ENCODE results near the gene SMAP2. TPM values are rescaled to one million over a fixed set of nuclear protein-coding genes. Genes with fewer than 3 reads are reported as not detected.
A peak's percentile ranks its signal among the peaks of the same experiment; 100 is the strongest.

Gene SMAP2
- total and polyA plus RNA-seq, 10 of the 15 experiments (the other 5 are each of a cell fraction or from before 2014, with no cell fraction given), result 33.4 to 177 (median 105) TPM

GRCh38 chr1:40344597-40344996 is 28.9 kb upstream of the SMAP2 start:
- Histone ChIP-seq H3K4me3 (no peak overlapping the region), H3K79me2 (ENCODE audit: control insufficient read depth, insufficient read depth, low read length) (no peaks in the 10 kb centered on the region), H3K4me2 (ENCODE audit: control insufficient read depth, insufficient read depth) (peak overlapping the region; percentile 56), H3K27me3 (replicated peaks in 1 of 2; ENCODE audit: control insufficient read depth in 2 of 2, insufficient read depth in 2 of 2, low read length in 1 of 2) (no peaks in the 10 kb centered on the region), H3K9ac (ENCODE audit: control insufficient read depth, insufficient read depth, low read length) (no peak overlapping the region), H4K20me1 (ENCODE audit: control insufficient read depth, insufficient read depth) (no peaks in the 10 kb centered on the region), H3K4me1 (ENCODE audit: control insufficient read depth, insufficient read depth, low read length) (peaks cover 5% of the 10 kb centered on the region; the same call in 1 of the 2 replicates), H2AFZ (ENCODE audit: control insufficient read depth, low read depth, low read length) (peak overlapping the region; percentile 81), H3K27ac (ENCODE audit: control insufficient read depth, insufficient read depth) (no peak overlapping the region), H3K36me3 (ENCODE audit: control insufficient read depth in 2 of 2, insufficient read depth in 2 of 2, low read length in 1 of 2) (no peaks in the 10 kb centered on the region), H3K9me3 (replicated peaks; ENCODE audit: control insufficient read depth, insufficient read depth, low read length) (peaks cover 3% of the 10 kb centered on the region; the same call in 2 of the 3 replicates)
- ChIA-PET CTCF (interaction anchor here (0.6 to 11.6 kb wide), 16 partner anchors 9 to 644 kb away, joined by 3 to 271 read pairs (median 4); no protein-coding TSS in a partner anchor), SMC1A (ENCODE audit: uncharacterized antibody, unreplicated experiment) (interaction anchor here (0.7 to 4.8 kb wide), 15 partner anchors 8 to 195 kb away, joined by 3 to 48 read pairs (median 3); no protein-coding TSS in a partner anchor), RAD21 (ENCODE audit: unreplicated experiment) (interaction anchor here (0.6 to 1.4 kb wide), 10 partner anchors 20 to 262 kb away, joined by 3 to 8 read pairs (median 3); no protein-coding TSS in a partner anchor), POLR2A (interaction anchor here (0.7 to 1.0 kb wide), 2 partner anchors 59 to 243 kb away, joined by 3 to 4 read pairs; no protein-coding TSS in a partner anchor)
- in situ Hi-C loops (cut with MboI), result no loop called here
- no peak for DNase-seq (ENCODE audit: low read depth, low spot score)
- peak; percentile 61 for FAIRE-seq
- TF ChIP-seq NR2C1 (IDR thresholded peaks at IDR 0.05) (no peak), ZBED1 (IDR thresholded peaks at IDR 0.05; ENCODE audit: borderline replicate concordance) (no peak), PKNOX1 (IDR thresholded peaks at IDR 0.05) (peak; percentile 14; the same call in 1 of the 2 replicates), SMC3 (IDR thresholded peaks at IDR 0.05; ENCODE audit: borderline replicate concordance, low read length) (peak; percentile 4; the same call in 1 of the 2 replicates), CTCF (IDR thresholded peaks at IDR 0.05 in 2 of 3, conservative IDR thresholded peaks at IDR 0.05 in 1 of 3; ENCODE audit: control insufficient read depth in 2 of 3, extremely low read depth in 1 of 3, insufficient read depth in 1 of 3, low read depth in 3 of 3, low read length in 3 of 3) (0 out of 6 replicates have a peak, but pooled peaks of 1 of the 3 experiments have one; percentile 13), HSF1 (IDR thresholded peaks at IDR 0.05; ENCODE audit: low read depth, low read length) (no peak), SPI1 (IDR thresholded peaks at IDR 0.05; ENCODE audit: borderline replicate concordance, insufficient read depth, low read depth, low read length) (peak; percentile 82), TARDBP (IDR thresholded peaks at IDR 0.05; ENCODE audit: borderline replicate concordance) (no peak), ELK1 (IDR thresholded peaks at IDR 0.05; ENCODE audit: low read depth, low read length) (no peak), HDAC2 (IDR thresholded peaks at IDR 0.05) (no peak), LARP7 (IDR thresholded peaks at IDR 0.05) (no peak)
- no TSS peak for BruUV-seq (replicated peaks)
- ATAC-seq, result peak; percentile 79
- WGBS (ENCODE audit: insufficient coverage, insufficient replicate concordance, low lambda C conversion rate, missing lambda C conversion rate), result 9% methylated on average over 6 of the region's 6 CpGs
- intact Hi-C loops (cut with micrococcal nuclease; ENCODE audit: unreplicated experiment), result no loop called here

All from GM12878 (cell line).